ENCODE results near the gene C18orf32. TPM values are rescaled to one million over a fixed set of nuclear protein-coding genes. Genes with fewer than 3 reads are reported as not detected.

Gene C18orf32
- 9.8 and 11.3 TPM in 2 replicates for total RNA-seq (2013; cell fraction: nucleolus; rRNA removed)
- 11.5 and 14.9 TPM in 2 replicates for total RNA-seq (2014; rRNA removed)
- 11.9 and 13.7 TPM in 2 replicates for total RNA-seq (2014; rRNA removed; fragmentation: Illumina TruSeq; extraction: Trizol)
- 26.6 and 30.1 TPM in 2 replicates for total RNA-seq (2021)
- 8.9 TPM for polyA plus RNA-seq (2011; ENCODE audit: low read depth)
- polyA plus RNA-seq (2011; rRNA removed): 21.3 and 48.8 TPM in 2 replicates
- 11.7 and 14.2 TPM in 2 replicates for polyA plus RNA-seq (2011; cell fraction: cytosol; rRNA removed)
- 9.6 and 11.6 TPM in 2 replicates for polyA plus RNA-seq (2011; cell fraction: nucleus; rRNA removed)
- 24.0 and 32.5 TPM in 2 replicates for polyA plus RNA-seq (2012)
- polyA plus RNA-seq (2014; fragmentation: Illumina TruSeq; extraction: Trizol): 19.8 and 25.8 TPM in 2 replicates
- 10 to 100 TPM; 35.7 to 44.0 TPM for polyA plus RNA-seq (2014; fragmentation: Nextera tagmentation; extraction: Ambion mirVana)
- 31.6 and 42.0 TPM in 2 replicates for polyA plus RNA-seq (2014; rRNA removed)
- polyA plus RNA-seq (2016; fragmentation: Nextera tagmentation; extraction: Ambion mirVana): 10 to 100 TPM; 55.7 to 67.0 TPM
- 2.2 and 3.2 TPM in 2 replicates for polyA minus RNA-seq (2011; rRNA and poly(A)+ RNA removed)
- 3.3 and 4.0 TPM in 2 replicates for polyA minus RNA-seq (2011; cell fraction: cytosol; rRNA and poly(A)+ RNA removed)
- 3.4 and 4.9 TPM in 2 replicates for polyA minus RNA-seq (2011; cell fraction: nucleus; rRNA and poly(A)+ RNA removed)
- percentile 75 among the genes with signal in this experiment for Bru-seq, nascent RNA
- percentile 67 among the genes with signal in this experiment for BruChase-seq, experiment 1, labeled RNA remaining after a 6-hour chase
- percentile 74 among the genes with signal in this experiment for BruChase-seq, experiment 2, labeled RNA remaining after a 2-hour chase
- long read RNA-seq, experiment 1, full-length matches to known transcripts: 13 of 13 reads
- long read RNA-seq, experiment 1, partial matches to known transcripts: 0 of 13 reads
- long read RNA-seq, experiment 1, other reads (novel, unspliced or antisense): 0 of 13 reads
- long read RNA-seq, experiment 2, full-length matches to known transcripts: 131 of 136 reads
- long read RNA-seq, experiment 2, partial matches to known transcripts: 0 of 136 reads
- long read RNA-seq, experiment 2, other reads (novel, unspliced or antisense): 5 of 136 reads

DNA sequence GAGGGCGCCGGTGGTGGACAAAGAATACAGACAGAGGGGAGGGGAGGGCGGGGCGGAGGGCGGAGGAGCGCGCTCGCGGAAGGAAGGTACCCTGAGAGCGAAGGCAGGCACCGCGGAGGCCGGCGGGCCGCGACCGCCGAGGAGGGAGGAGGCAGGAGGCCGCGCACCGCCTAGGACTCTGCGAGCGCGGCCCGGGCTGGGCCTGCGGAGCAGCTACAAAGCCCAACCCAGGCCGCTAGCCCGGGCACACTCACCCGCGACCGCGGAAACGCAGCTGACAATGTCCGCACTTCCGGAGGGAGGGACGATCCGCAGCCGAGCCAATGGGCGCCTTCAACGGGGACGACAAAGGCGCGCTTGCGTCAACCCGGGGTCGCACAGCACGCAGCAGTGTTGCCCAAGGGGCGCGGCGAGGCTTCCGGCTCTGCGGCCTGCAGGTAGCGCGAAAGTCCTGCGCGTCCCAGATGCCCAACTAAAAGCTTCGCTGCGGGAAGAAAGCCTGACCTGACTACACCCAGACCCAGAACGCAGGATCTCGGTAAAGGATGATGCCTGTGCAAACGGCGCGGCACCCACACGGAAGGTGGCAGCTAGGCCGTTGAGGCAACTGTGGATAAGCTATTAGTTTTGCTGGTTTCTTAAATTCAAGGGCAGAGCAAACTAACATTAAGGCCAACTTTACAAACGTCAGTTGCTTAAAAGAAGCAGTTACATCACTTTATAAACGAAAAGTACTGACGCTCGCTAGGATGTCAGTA is at the start of gene C18orf32:
Gene C18orf32 (minus strand): TSS at position 282 of the 758 bp plus-strand sequence. CDS start 3,486 bp downstream, outside the sequence.
- Histone ChIP-seq H3K36me3 (ENCODE audit: control insufficient read depth in 2 of 2, insufficient read depth in 2 of 2, low read length in 1 of 2) (peaks cover 5 to 29% of the 10 kb centered on the region in 2 experiments), H3K27me3 (replicated peaks in 1 of 2; ENCODE audit: control insufficient read depth in 2 of 2, insufficient read depth in 2 of 2, low read length in 1 of 2) (no peaks in the 10 kb centered on the region), H4K20me1 (ENCODE audit: control insufficient read depth, insufficient read depth) (peaks cover 2% of the 10 kb centered on the region; the same call in 1 of the 2 replicates), H3K9ac (ENCODE audit: control insufficient read depth, insufficient read depth, low read length) (peak within 1 kb of the TSS; percentile 73), H3K4me2 (ENCODE audit: control insufficient read depth, insufficient read depth) (peak within 1 kb of the TSS; percentile 93), H3K4me1 (ENCODE audit: control insufficient read depth, insufficient read depth, low read length) (peaks cover 9% of the 10 kb centered on the region), H3K79me2 (ENCODE audit: control insufficient read depth, insufficient read depth, low read length) (peaks cover 52% of the 10 kb centered on the region), H3K9me3 (replicated peaks; ENCODE audit: control insufficient read depth, insufficient read depth, low read length) (no peaks in the 10 kb centered on the region), H2AFZ (ENCODE audit: control insufficient read depth, low read depth, low read length) (peak within 1 kb of the TSS; percentile 78), H3K27ac (ENCODE audit: control insufficient read depth, insufficient read depth) (peak within 1 kb of the TSS; percentile 72), H3K4me3 (peak within 1 kb of the TSS; percentile 96)
- DNase-seq (ENCODE audit: low read depth, low spot score) (peak; percentile 83), ATAC-seq (peak; percentile 95), FAIRE-seq (peak; percentile 82)
- ChIA-PET RAD21 (ENCODE audit: unreplicated experiment) (interaction anchor here (0.5 to 1.6 kb wide), 3 partner anchors 9 to 148 kb away, joined by 3 to 7 read pairs (median 3); no protein-coding TSS in a partner anchor), CTCF (interaction anchor here (1.1 to 1.7 kb wide), 4 partner anchors 9 to 708 kb away, joined by 3 to 8 read pairs (median 4); no protein-coding TSS in a partner anchor), POLR2A (interaction anchor here (0.6 to 2.8 kb wide), 7 partner anchors 9 to 870 kb away, joined by 3 to 14 read pairs (median 4); partner anchors contain the start of gene DYM), SMC1A (ENCODE audit: uncharacterized antibody, unreplicated experiment) (interaction anchor here (0.6 to 3.9 kb wide), 12 partner anchors 9 to 371 kb away, joined by 3 to 19 read pairs (median 4); partner anchors contain the start of gene DYM)
- intact Hi-C loops (cut with micrococcal nuclease; ENCODE audit: unreplicated experiment) (loop anchor here (2.0 to 5.0 kb wide), 2 partner anchors 26 to 795 kb away; partner anchors contain the start of genes DYM and MBD1), in situ Hi-C loops (cut with MboI) (loop anchor here (25.0 kb wide), 1 partner anchor 1550 kb away; the partner anchor contains the start of gene SMAD4)
- BruUV-seq (replicated peaks): no TSS peak
- 2% methylated on average over 60 of the region's 69 CpGs for WGBS (ENCODE audit: insufficient coverage, insufficient replicate concordance, low lambda C conversion rate, missing lambda C conversion rate)
- TF ChIP-seq, protein P1, sequence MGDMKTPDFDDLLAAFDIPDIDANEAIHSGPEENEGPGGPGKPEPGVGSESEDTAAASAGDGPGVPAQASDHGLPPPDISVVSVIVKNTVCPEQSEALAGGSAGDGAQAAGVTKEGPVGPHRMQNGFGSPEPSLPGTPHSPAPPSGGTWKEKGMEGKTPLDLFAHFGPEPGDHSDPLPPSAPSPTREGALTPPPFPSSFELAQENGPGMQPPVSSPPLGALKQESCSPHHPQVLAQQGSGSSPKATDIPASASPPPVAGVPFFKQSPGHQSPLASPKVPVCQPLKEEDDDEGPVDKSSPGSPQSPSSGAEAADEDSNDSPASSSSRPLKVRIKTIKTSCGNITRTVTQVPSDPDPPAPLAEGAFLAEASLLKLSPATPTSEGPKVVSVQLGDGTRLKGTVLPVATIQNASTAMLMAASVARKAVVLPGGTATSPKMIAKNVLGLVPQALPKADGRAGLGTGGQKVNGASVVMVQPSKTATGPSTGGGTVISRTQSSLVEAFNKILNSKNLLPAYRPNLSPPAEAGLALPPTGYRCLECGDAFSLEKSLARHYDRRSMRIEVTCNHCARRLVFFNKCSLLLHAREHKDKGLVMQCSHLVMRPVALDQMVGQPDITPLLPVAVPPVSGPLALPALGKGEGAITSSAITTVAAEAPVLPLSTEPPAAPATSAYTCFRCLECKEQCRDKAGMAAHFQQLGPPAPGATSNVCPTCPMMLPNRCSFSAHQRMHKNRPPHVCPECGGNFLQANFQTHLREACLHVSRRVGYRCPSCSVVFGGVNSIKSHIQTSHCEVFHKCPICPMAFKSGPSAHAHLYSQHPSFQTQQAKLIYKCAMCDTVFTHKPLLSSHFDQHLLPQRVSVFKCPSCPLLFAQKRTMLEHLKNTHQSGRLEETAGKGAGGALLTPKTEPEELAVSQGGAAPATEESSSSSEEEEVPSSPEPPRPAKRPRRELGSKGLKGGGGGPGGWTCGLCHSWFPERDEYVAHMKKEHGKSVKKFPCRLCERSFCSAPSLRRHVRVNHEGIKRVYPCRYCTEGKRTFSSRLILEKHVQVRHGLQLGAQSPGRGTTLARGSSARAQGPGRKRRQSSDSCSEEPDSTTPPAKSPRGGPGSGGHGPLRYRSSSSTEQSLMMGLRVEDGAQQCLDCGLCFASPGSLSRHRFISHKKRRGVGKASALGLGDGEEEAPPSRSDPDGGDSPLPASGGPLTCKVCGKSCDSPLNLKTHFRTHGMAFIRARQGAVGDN (IDR thresholded peaks at IDR 0.05): peak; percentile 99
- TF ChIP-seq BRCA1 (IDR thresholded peaks at IDR 0.05; ENCODE audit: low read depth, low read length) (no peak), MTA3 (IDR thresholded peaks at IDR 0.05; ENCODE audit: borderline replicate concordance, low read length) (peak; percentile 98)
- TF ChIP-seq, protein P2, sequence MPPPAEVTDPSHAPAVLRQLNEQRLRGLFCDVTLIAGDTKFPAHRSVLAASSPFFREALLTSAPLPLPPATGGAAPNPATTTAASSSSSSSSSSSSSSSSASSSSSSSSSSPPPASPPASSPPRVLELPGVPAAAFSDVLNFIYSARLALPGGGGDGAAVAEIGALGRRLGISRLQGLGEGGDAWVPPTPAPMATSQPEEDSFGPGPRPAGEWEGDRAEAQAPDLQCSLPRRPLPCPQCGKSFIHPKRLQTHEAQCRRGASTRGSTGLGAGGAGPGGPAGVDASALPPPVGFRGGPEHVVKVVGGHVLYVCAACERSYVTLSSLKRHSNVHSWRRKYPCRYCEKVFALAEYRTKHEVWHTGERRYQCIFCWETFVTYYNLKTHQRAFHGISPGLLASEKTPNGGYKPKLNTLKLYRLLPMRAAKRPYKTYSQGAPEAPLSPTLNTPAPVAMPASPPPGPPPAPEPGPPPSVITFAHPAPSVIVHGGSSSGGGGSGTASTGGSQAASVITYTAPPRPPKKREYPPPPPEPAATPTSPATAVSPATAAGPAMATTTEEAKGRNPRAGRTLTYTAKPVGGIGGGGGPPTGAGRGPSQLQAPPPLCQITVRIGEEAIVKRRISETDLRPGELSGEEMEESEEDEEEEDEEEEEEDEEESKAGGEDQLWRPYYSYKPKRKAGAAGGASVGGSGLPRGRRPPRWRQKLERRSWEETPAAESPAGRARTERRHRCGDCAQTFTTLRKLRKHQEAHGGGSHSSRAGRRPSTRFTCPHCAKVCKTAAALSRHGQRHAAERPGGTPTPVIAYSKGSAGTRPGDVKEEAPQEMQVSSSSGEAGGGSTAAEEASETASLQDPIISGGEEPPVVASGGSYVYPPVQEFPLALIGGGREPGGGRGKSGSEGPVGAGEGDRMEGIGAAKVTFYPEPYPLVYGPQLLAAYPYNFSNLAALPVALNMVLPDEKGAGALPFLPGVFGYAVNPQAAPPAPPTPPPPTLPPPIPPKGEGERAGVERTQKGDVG (CRISPR knock-in tag; IDR thresholded peaks at IDR 0.05): no peak

All from GM12878 (cell line).